Measurements from ENCODE around the gene SFMBT1.

GRCh38 chr3:53077476-53078220 lies 31.8 kb upstream of the SFMBT1 start:
- TF ChIP-seq CTCF (conservative IDR thresholded peaks at IDR 0.05; ENCODE audit: low read depth, low read length) = no peak
- TF ChIP-seq FOS (IDR thresholded peaks at IDR 0.05; ENCODE audit: low read depth, low read length) = no peak
- TF ChIP-seq POLR2A (IDR thresholded peaks at IDR 0.05; ENCODE audit: low read depth, low read length) = no peak
- TF ChIP-seq, protein P1, sequence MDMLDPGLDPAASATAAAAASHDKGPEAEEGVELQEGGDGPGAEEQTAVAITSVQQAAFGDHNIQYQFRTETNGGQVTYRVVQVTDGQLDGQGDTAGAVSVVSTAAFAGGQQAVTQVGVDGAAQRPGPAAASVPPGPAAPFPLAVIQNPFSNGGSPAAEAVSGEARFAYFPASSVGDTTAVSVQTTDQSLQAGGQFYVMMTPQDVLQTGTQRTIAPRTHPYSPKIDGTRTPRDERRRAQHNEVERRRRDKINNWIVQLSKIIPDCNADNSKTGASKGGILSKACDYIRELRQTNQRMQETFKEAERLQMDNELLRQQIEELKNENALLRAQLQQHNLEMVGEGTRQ (IDR thresholded peaks at IDR 0.05; ENCODE audit: low read depth, low read length) = no peak
- no peak for TF ChIP-seq RAD21 (IDR thresholded peaks at IDR 0.05; ENCODE audit: low read length)
- no peak for TF ChIP-seq MAZ (IDR thresholded peaks at IDR 0.05; ENCODE audit: borderline replicate concordance, low read depth, low read length)
- no peak for TF ChIP-seq CHD1 (IDR thresholded peaks at IDR 0.05; ENCODE audit: low read depth, low read length)
- no peak for TF ChIP-seq CEBPB (IDR thresholded peaks at IDR 0.05; ENCODE audit: low read depth, low read length)
- TF ChIP-seq BHLHE40 (IDR thresholded peaks at IDR 0.05; ENCODE audit: low read depth, low read length) = no peak
- TF ChIP-seq ELK1 (IDR thresholded peaks at IDR 0.05; ENCODE audit: borderline replicate concordance, low read depth, low read length) = no peak
- no peak for TF ChIP-seq MAFK (IDR thresholded peaks at IDR 0.05; ENCODE audit: low read depth, low read length)
- no peak for TF ChIP-seq SMC3 (IDR thresholded peaks at IDR 0.05; ENCODE audit: low read depth, low read length)
- TF ChIP-seq RFX5 (IDR thresholded peaks at IDR 0.05; ENCODE audit: low read depth, low read length) = no peak
- no peak for TF ChIP-seq MXI1 (IDR thresholded peaks at IDR 0.05; ENCODE audit: borderline replicate concordance, low read depth, low read length)

Measured in IMR-90 (cell line).